Measurements from ENCODE around the gene IFFO2.

Gene IFFO2

DNA sequence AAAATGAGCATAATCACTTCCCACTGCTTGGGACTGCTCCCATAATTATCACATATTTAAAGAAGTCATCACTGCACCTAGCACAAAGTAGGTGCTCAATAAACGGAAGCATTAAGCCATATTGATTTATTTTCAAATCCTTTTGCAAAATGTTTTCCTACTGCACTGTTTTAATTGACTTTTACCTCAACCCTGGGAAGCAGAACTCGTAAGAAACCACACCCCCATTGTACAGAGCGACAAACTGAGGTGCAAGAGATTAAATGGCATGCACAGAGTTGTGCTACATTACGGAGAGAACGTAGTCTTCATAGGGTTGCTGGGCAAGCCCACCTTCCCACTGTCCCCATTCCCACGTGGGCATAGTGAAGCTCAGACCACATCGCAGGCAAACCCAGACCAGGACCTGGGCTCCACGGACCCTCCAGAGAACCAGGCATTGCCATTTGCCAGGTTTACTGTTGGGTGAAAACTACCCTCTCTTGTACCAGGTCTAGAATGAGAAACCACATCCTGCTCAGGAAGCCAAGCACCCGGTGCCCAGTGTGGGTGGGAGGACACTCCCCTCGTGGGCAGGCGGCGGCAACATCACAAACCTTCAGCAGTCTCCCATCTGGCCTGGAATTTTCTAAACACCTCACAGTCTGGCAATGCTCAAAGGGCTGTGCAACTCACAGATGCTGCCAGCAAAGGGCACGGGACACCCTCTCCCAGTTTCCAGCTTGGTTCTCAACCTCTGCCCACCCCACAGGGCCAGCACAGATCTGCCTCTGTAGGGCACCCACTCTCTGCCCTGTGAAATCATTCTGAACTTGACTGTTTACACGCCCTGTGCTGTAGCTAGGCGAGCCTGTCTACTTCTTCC lies 8.2 kb downstream of the IFFO2 start:
- no peak for DNase-seq
- no peak overlapping the region for H3K27ac ChIP-seq (ENCODE audit: low read length)
- H3K4me1 ChIP-seq (ENCODE audit: low read length) = peaks cover 39% of the 10 kb centered on the region
- H4K20me1 ChIP-seq (ENCODE audit: insufficient read depth, low read length) = no peaks in the 10 kb centered on the region
- H2AFZ ChIP-seq (ENCODE audit: low read length) = no peak overlapping the region
- H3K9me2 ChIP-seq (replicated peaks; ENCODE audit: insufficient read depth, low read length) = no peaks in the 10 kb centered on the region
- H3F3A ChIP-seq (ENCODE audit: insufficient read depth, low read length) = peaks cover 22% of the 10 kb centered on the region; the same call in 1 of the 2 replicates
- TF ChIP-seq CTCF (IDR thresholded peaks at IDR 0.05; ENCODE audit: low read length) (no peak), EZH2phosphoT487 (IDR thresholded peaks at IDR 0.05; ENCODE audit: low read length) (no peak)
- H3K4me3 ChIP-seq (ENCODE audit: low read length) = no peak overlapping the region
- H3K79me2 ChIP-seq (ENCODE audit: low read length) = peaks cover 92% of the 10 kb centered on the region
- peak overlapping the region; percentile 31 for H3K4me2 ChIP-seq (ENCODE audit: low read depth, low read length)
- no peaks in the 10 kb centered on the region for H3K36me3 ChIP-seq (replicated peaks; ENCODE audit: insufficient read depth, low read length)
- H3K9me3 ChIP-seq (replicated peaks; ENCODE audit: insufficient read depth, low read length) = no peaks in the 10 kb centered on the region
- no peaks in the 10 kb centered on the region for H3K27me3 ChIP-seq (replicated peaks; ENCODE audit: insufficient read depth, low read length)
- H3K9ac ChIP-seq (ENCODE audit: low read length) = no peak overlapping the region

DNA sequence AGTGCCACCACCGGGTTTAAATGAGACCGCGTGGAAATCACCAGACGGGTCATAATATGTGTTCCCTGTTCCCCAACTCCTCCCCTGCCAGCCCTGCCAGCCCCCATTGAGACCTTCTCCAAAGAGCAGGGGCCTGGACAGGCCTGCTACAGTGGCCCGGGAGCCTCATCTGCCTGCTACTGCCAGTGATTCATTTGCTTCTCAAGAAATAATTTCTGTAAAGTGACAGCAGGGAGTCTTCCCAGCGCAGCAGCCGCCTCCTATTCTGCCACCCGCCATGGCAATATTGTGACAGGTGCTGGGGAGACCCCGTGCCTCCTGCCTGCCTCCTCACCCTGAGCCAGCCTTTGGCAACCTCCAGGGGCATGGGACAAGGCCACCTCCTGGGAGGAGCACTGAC lies 8.9 kb downstream of the IFFO2 start:
- Histone ChIP-seq H3K36me3 (replicated peaks; ENCODE audit: insufficient read depth, low read length) (no peaks in the 10 kb centered on the region), H3K27me3 (replicated peaks; ENCODE audit: insufficient read depth, low read length) (no peaks in the 10 kb centered on the region), H3K4me1 (ENCODE audit: low read length) (peaks cover 32% of the 10 kb centered on the region), H3K4me3 (ENCODE audit: low read length) (no peak overlapping the region), H3K9ac (ENCODE audit: low read length) (no peak overlapping the region), H2AFZ (ENCODE audit: low read length) (no peak overlapping the region), H3K9me2 (replicated peaks; ENCODE audit: insufficient read depth, low read length) (no peaks in the 10 kb centered on the region), H3F3A (ENCODE audit: insufficient read depth, low read length) (peaks cover 18% of the 10 kb centered on the region; the same call in 1 of the 2 replicates), H3K4me2 (ENCODE audit: low read depth, low read length) (no peak overlapping the region), H3K9me3 (replicated peaks; ENCODE audit: insufficient read depth, low read length) (no peaks in the 10 kb centered on the region), H4K20me1 (ENCODE audit: insufficient read depth, low read length) (no peaks in the 10 kb centered on the region), H3K79me2 (ENCODE audit: low read length) (peaks cover 87% of the 10 kb centered on the region), H3K27ac (ENCODE audit: low read length) (no peak overlapping the region)
- DNase-seq = no peak
- TF ChIP-seq EZH2 (optimal IDR thresholded peaks at IDR 0.05; ENCODE audit: low read depth, low read length) (no peak), EZH2phosphoT487 (IDR thresholded peaks at IDR 0.05; ENCODE audit: low read length) (no peak), CTCF (IDR thresholded peaks at IDR 0.05; ENCODE audit: low read length) (no peak)

DNA sequence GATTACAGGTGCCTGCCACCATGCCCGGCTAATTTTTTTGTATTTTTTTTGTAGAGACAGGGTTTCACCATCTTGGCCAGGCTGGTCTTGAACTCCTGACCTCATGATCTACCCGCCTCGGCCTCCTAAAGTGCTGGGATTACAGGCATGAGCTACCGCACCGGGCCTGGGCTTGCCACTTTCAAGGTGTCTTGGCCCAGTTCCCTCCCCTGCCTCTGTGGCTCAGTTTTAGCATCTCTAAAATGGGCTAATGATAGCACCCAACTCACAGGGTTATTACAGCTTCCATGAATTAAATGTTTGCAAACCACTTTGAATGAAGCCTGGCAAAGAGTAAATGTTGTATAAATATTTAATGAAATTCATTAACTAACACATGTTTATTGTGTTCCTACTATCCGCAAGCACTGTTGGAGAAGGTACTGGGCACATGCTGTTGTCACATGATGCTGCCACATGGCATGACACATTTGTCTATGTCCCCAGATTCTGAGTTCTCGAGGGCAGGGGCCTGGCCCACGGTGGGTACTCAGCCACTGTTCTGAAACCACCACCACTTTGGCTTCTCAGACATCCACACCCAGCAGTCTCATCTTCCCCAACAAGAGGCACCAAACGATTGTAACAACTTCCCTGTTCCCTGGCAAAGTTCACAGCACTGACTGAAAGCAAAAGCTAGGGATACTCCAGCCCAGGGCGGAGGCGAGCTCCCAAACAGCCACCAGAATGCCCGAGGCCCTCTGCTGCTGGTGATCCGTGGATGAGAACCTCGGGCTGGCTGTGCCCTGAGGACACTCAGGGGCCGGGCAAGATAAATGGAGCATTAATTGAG lies 9.7 kb downstream of the IFFO2 start:
- H3F3A ChIP-seq (ENCODE audit: insufficient read depth, low read length) = peaks cover 10% of the 10 kb centered on the region; the same call in 1 of the 2 replicates
- no peaks in the 10 kb centered on the region for H3K9me2 ChIP-seq (replicated peaks; ENCODE audit: insufficient read depth, low read length)
- H2AFZ ChIP-seq (ENCODE audit: low read length) = no peak overlapping the region
- no peaks in the 10 kb centered on the region for H3K9me3 ChIP-seq (replicated peaks; ENCODE audit: insufficient read depth, low read length)
- TF ChIP-seq EZH2 (optimal IDR thresholded peaks at IDR 0.05; ENCODE audit: low read depth, low read length) (no peak), EZH2phosphoT487 (IDR thresholded peaks at IDR 0.05; ENCODE audit: low read length) (no peak)
- no peak overlapping the region for H3K4me3 ChIP-seq (ENCODE audit: low read length)
- no peak for DNase-seq
- no peak overlapping the region for H3K9ac ChIP-seq (ENCODE audit: low read length)
- H4K20me1 ChIP-seq (ENCODE audit: insufficient read depth, low read length) = no peaks in the 10 kb centered on the region
- H3K79me2 ChIP-seq (ENCODE audit: low read length) = peaks cover 91% of the 10 kb centered on the region
- H3K27me3 ChIP-seq (replicated peaks; ENCODE audit: insufficient read depth, low read length) = no peaks in the 10 kb centered on the region
- no peak overlapping the region for H3K27ac ChIP-seq (ENCODE audit: low read length)
- no peak overlapping the region for H3K4me2 ChIP-seq (ENCODE audit: low read depth, low read length)
- no peaks in the 10 kb centered on the region for H3K36me3 ChIP-seq (replicated peaks; ENCODE audit: insufficient read depth, low read length)
- peaks cover 25% of the 10 kb centered on the region for H3K4me1 ChIP-seq (ENCODE audit: low read length)

All from MM.1S (cell line).